IPS-NIHi11 (cell line): ENCODE results near the gene RBAK.
"Not testable (repeated sequence)": the region's sequence is repeated elsewhere in the genome, so short reads cannot be mapped to it uniquely, and the experiment has no call there.

Experiments
- DNase-seq: peaks from one replicate; pipeline ENCODE4 v3.0.0; 2012; ENCODE audit warnings: mixed read lengths, low spot score

RBAK gene

DNA sequence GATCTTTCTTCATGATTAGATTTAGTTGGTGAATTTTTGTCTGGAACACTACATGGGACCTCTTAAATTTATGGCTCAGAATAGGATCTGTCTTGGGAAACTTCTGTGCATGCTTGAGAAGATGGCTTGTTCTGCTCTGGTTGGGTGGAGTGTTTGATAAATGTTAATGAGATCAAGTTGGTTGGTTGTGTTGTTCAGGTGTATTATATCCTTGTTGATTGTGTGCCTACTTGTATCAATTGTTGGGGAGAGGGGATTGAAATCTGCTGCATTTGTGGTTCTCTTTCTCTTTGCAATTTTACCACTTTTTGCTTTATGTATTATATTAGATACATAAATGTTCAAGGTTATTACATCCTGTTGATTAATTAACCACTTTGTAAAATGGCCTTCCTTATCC lies 6.1 kb downstream of the RBAK start:
- DNase-seq = not testable (repeated sequence)

DNA sequence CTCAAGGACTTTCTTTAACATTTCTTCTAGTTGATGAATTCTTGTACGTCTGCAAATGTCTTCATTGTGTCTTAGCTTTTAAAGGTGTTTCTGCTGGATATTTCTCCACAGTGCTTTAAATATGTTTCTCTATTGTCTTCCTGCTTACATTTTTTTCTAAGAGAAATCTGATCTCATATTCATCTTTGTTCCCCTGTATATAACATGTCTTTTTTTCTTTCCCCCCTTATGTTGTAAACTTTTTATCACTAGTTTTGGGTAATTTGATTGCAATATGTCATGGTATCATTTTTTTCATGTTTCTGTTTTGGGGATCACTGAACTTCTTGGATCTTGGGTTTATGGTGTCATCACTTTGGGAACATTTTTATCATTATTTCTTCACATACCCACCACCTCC lies 7.5 kb downstream of the RBAK start:
- no peak for DNase-seq

DNA sequence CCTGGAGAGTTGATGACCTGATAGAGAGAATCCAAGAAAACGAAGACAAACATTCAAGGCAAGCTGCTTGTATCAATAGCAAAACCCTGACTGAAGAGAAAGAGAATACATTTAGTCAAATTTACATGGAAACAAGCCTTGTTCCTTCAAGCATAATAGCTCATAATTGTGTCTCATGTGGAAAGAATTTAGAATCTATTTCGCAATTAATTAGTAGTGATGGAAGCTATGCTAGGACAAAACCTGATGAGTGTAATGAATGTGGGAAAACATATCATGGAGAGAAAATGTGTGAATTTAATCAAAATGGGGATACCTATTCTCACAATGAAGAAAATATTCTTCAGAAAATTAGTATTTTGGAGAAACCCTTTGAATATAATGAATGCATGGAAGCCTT lies 18.0 kb downstream of the RBAK start:
- DNase-seq = no peak

DNA sequence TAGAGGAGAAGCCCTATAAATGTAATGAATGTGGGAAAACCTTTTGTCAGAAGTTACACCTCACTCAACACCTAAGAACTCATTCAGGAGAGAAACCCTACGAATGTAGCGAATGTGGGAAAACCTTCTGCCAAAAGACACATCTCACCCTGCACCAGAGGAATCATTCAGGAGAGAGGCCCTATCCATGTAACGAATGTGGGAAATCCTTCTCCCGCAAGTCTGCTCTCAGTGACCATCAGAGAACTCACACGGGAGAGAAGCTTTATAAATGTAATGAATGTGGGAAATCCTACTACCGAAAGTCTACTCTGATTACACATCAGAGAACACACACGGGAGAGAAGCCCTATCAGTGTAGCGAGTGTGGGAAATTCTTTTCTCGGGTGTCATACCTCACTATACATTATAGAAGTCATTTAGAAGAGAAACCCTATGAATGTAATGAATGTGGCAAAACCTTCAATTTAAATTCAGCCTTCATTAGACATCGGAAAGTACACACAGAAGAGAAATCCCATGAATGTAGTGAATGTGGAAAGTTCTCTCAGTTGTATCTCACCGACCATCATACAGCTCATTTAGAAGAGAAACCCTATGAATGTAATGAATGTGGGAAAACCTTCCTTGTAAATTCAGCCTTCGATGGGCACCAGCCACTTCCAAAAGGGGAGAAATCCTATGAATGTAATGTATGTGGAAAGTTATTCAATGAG lies 18.9 kb downstream of the RBAK start:
- no peak for DNase-seq

DNA sequence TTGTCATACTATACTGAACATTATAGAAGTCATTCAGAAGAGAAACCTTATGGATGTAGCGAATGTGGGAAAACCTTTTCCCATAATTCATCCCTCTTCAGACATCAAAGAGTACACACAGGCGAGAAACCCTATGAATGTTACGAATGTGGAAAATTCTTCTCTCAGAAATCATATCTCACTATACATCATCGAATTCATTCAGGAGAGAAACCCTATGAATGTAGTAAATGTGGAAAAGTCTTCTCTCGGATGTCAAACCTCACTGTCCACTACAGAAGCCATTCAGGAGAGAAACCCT lies 19.4 kb downstream of the RBAK start:
- no peak for DNase-seq

DNA sequence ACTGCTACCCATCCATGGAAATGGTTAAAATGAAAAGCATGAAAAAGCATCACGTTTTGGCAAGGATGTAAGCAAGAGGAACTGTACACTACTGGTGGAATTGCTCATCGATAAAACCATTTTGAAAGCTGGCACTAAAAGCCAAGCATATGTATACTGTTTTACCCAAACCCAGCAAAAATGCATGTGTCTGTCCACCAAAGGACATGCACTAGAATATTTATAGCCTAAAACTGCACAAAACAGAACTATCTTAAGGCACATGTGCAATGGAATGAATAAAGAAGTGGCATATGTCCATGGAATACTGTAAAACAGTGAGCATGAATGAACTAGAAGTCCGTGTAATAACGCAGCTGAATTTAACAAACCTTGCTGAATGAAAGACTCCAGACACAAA lies 22.9 kb downstream of the RBAK start:
- DNase-seq = no peak

DNA sequence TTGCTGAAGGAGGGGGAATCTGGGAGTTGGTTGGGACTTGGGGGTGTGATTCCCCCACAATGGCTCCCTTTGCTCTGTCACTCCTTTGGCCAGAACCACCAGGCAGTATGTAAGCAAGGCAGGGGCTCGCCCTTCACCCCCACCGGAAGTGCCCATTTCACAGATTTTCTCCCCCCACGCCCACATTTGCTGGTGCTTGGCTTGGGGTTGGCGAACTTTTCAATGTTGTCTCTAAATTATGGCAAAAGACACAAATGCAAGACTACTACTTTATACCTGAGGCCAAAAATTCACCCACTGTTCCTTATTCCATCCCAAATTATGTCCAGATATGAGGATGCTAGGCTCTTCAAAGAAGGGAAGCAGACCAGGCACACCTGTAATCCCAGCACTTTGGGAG lies 24.5 kb downstream of the RBAK start:
- DNase-seq = no peak

DNA sequence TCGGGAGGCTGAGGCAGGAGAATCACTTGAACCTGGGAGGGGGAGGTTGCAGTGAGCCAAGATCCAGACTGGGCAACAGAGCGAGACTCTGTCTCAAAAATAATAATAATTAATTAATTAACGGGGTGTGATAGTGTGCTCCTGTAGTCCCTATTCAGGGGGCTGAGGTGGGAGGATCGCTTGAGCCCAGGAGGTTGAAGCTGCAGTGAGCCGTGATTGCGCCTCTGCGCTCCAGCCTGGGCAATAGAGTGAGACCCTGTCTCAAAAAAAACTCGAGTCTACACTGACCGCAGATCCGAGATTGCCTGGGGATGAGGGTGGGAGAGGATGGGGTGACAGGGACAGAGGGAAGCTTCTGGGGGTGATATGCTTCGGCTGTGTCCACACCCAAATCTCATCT lies 29.5 kb downstream of the RBAK start:
- not testable (repeated sequence) for DNase-seq

DNA sequence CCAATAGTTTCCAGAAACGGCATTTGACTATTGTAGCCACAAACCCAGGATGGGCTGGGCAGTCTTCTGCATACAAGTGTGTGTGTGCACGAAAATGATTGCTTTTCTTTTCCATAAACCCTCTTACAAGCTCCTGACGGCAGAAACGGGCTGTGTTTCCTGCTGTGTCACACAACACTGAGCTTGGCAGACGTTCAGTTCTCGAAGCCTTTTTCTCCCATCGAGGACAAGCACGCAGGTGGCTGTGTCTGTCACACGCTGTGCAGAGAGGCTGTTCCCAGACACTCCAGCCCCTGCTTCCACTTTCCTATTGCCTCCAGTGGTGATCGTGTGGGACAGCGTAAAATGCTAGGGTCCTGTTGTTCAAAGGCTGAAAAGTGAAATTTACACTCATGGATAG lies 32.1 kb downstream of the RBAK start:
- DNase-seq = no peak

DNA sequence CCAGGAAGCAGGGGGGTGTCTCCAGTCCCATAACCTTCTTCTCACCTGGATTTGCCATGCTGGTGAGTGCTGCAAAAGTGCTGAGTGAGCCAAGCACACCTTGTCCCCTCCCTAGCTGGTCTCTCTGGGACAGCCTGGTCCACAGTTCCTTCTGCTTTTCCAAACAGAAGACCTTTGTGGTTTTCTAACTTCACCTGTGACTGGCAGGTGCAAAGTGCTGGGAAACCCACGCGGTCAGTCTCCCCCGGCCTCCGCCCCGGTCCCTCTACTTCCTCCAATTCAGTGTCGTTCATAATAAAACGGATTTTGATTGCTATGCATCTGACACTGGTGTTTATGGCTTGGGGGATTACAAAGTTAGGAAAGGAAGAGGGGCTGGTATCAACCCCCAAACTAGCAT lies 37.1 kb downstream of the RBAK start:
- no peak for DNase-seq

DNA sequence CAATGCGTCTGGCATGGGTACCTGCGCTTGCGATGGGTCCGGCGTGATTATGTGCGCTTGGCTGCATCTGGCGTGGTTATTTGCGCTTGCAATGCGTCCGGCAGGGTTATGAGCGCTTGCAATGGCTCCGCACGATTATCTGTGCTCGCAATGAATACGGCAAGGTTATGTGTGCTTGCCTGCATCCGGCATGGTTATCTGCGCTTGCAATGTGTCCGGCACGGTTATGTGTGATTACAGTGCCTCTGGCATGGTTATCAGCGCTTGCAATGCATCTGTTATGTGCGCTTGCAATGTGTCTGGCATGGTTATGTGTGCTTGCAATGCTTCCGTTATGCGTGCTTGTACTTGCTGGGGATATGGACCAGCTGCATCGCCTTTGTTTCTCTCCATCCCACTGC lies 37.7 kb downstream of the RBAK start:
- DNase-seq = no peak

DNA sequence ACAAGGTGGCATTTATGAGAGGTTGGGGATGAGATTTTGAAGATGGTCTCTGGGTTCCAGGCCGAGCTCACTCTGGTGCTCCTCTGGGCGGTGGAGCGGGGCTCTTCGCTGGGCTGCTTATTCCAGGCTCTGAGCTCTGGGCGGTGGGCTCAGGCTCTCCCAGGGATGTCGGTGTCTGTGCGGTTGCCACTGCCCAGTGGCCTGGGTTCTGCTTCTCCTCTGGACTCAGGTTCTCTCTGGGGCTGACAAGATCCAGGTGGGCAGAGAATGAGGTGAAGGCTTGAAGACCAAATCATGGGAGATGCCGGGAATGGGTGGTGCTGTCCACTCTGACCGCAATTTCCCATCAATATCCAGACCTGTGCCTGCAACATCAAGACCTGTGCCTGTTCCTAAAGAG lies 40.6 kb downstream of the RBAK start:
- DNase-seq = no peak

DNA sequence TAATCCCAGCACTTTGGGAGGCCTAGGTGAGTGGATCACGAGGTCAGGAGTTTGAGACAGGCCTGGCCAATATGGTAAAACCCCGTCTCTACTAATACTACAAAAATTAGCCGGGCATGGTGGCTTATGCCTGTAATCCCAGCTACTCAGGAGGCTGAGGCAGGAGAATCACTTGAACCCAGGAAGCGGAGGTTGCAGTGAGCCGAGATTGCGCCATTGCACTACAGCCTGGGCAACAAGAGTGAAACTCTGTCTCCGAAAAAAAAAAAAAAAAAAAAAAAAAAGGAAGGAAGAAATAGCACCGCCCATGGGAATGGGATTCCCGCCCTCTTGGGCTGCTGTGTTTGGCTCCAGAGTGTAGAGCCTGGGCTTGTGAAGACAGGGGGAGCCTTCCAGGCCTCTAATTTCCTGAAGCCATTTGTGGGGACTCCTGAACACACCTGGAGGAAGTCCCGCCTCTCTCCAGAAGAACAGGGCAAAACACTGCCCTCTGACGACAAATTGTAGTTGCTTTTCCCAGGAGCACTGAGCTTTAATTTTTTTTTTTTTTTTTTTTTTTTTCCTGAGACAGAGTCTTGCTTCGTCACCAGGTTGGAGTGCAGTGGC lies 42.7 kb downstream of the RBAK start:
- DNase-seq = peak; percentile 66

DNA sequence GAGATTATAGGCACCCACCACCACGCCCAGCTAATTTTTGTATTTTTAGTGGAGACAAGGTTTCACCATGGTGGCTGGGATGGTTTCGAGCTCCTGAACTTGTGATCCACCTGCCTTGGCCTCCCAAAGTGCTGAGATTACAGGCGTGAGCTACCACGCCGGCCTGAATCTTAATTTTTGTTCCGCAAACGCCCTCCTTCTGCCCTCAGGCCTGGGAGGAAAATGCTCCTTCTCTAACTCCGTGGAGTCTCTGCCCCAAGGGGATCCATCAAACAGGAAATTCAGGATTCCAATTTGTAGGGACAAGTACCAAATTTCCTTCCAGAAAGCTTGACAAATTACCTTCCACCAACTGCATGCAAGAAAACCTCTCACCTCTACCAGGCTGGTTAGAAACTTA lies 43.2 kb downstream of the RBAK start:
- no peak for DNase-seq

DNA sequence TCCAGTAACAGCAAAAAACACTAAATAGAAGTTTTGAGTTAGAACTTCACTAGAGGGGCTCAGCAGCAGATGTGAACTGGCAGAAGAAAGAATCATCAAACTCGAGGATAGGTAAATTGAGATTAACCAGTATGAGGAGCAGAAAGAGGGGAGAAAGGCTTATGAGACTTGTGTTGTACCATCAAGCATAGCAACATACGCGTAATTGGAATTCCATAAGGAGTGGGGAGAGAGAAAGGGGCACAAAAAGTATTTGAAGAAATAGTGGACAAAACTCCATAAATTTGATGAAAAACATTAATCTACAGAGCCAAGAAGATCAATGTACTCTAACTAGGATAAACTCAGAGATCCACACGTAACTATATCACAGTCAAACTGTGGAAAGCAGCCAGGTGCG lies 48.3 kb downstream of the RBAK start:
- DNase-seq = no peak

DNA sequence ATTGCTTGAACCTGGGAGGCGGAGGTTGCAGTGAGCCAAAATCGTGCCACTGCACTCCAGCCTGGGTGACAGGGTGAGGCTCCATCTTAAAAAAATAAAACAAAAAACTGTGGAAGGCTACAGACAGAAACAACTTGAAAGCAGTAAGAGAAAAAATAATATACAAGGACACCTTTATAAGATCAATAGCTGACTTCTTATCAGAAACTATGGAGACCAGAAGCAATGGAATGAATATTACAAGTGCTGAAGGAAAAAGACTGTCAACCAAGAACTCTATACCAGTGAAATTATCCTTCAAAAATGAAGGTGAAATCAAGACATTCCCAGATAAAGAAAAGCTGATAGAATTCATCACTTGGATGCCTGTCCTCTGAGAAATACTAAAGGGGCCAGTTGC lies 49.0 kb downstream of the RBAK start:
- no peak for DNase-seq

DNA sequence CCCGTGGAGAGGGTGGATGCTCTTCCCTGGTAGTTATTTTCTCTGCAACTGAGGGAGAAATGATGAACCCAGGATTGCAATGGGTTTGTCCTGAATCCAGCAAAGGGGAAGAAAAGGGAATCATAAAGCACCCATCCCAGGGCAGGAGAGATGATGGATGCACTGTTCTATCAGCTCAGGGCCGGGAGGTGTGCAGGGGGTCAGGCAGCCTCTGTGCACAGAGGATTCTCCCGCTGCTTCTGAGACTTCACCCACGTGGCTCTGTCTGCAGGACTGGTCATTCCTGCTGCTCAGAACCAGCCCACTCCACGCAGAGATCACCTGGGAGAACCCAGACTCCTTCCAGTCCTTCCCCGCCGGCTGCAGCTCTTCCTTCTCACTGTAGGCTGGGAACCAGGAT lies 70.7 kb downstream of the RBAK start:
- no peak for DNase-seq

DNA sequence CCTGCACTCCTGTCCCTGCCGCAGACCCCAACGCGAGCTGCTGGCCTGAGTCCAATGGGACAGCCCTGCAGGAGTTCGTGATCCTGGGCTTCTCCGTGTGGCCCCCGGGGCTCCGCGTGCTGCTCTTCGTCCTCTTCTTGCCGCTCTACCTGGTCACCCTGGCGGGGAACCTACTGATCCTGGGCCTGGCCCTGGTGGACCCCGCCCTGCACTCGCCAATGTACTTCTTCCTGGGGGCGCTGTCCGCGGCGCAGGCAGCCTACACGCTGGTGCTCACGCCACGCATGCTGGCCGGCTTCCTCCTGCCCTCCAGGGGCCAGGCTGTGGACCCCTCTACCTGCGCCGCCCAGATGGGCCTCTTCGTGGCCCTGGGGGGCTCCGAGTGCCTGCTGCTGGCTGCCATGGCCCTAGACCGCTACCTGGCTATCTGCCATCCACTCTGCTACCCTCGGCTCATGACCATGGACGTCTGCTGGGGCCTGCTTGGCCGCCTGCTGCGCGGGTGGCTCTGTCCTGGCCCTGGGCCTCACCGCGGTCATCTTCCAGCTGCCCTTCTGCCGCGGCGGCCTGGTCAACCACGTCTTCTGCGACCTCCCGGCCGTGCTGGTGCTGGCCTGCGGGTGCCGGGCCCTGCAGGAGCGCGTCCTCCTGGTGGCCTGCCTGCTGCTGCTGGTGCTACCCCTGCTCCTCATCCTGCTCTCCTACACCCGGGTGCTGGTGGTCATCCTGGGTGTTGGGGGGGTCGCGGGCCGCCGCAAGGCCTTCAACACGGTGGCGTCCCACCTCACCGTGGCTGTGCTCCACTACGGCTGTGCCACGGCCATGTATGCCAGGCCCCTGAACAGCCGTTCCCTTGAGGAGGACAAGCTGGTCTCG lies 71.7 kb downstream of the RBAK start:
- DNase-seq = peak; percentile 39
